Breast epithelium (tissue), 4 donors: ENCODE measurements around the gene SRMS. TPM values are rescaled to one million over a fixed set of nuclear protein-coding genes. Genes with fewer than 3 reads are reported as not detected.

ENCODE experiments used
- DNase-seq, 2 donors: peaks; one replicate each; pipeline ENCODE4 v3.0.0-alpha.2; 2019; ENCODE audit warnings: low spot score in 2 of 2
- H3K27ac ChIP-seq, 2 donors: fragments of 200-600 bp; sonication (generic) in 1 of 2; one replicate each; pipeline ENCODE4 v1.5.1; 2016 to 2019; ENCODE audit warnings: mild to moderate bottlenecking in 1 of 2
- H3K27me3 ChIP-seq, 2 donors: fragments of 200-600 bp; sonication (generic) in 1 of 2; one replicate each; pipeline versions ENCODE4 v1.5.1 to v1.6.0; 2017 to 2019; ENCODE audit warnings: control low read depth in 1 of 2, mild to moderate bottlenecking in 1 of 2
- H3K36me3 ChIP-seq: fragments of 200-600 bp; one replicate; pipeline ENCODE4 v1.5.1; 2019
- H3K4me1 ChIP-seq, 2 donors: fragments of 200-600 bp; sonication (generic); one replicate each; pipeline ENCODE4 v1.5.1; 2016 to 2019; ENCODE audit warnings: control low read depth in 1 of 2
- H3K4me3 ChIP-seq, 3 donors: fragments of 200-600 bp; sonication (generic); 1 replicate in 2 of 3; 2 replicates in 1 of 3; pipeline ENCODE4 v1.5.1; 2016 to 2019; ENCODE audit warnings: mild to moderate bottlenecking in 3 of 3, moderate library complexity in 2 of 3
- H3K9me3 ChIP-seq, 2 donors: fragments of 200-600 bp; sonication (generic) in 1 of 2; one replicate each; pipeline ENCODE4 v1.5.1; 2016 to 2019; ENCODE audit warnings: control low read depth in 1 of 2
- CTCF ChIP-seq, 3 donors: fragments of 450-650 bp; IDR thresholded peaks; one replicate each; pipeline ENCODE4 v1.5.1; 2016 to 2017; ENCODE audit warnings: antibody characterized with exemption in 3 of 3, mild to moderate bottlenecking in 3 of 3, moderate library complexity in 3 of 3
- POLR2A ChIP-seq: fragments of 450-650 bp; IDR thresholded peaks from one replicate; pipeline ENCODE4 v1.6.1; 2016; ENCODE audit warnings: antibody characterized with exemption, mild to moderate bottlenecking, moderate library complexity
- POLR2AphosphoS5 ChIP-seq, 3 donors: sonication (generic); formaldehyde crosslinking; IDR thresholded peaks; one replicate each; pipeline ENCODE4 v1.6.1; 2017; ENCODE audit warnings: antibody characterized with exemption in 3 of 3
- intact Hi-C: fragments of 100-400 bp; cut with DNase I; formaldehyde crosslinking; loops from one replicate; pipeline ENCODE4 v1.15.1; 2023; ENCODE audit warnings: low total_unique reads
- total RNA-seq, 3 donors: library from RNA; depleted of rRNA; stranded (reverse); fragments of >200 nt; gene quantifications; one replicate each; pipeline ENCODE4 v1.1.0, GENCODE V29; 2016

Gene SRMS
- total RNA-seq, 3 donors from 2014 or later, result 0.59 to 0.66 TPM; not detected in 1

GRCh38 chr20:63500151-63500901, 47.2 kb downstream of the SRMS start:
- TF ChIP-seq CTCF (IDR thresholded peaks at IDR 0.05), result no peak
- no peak for TF ChIP-seq POLR2AphosphoS5 (IDR thresholded peaks at IDR 0.05)
- TF ChIP-seq POLR2A, result no peak
- intact Hi-C loops, result no loop called here
- peaks cover 7 to 69% of the 10 kb centered on the region in 2 donors for H3K27me3 ChIP-seq

DNA sequence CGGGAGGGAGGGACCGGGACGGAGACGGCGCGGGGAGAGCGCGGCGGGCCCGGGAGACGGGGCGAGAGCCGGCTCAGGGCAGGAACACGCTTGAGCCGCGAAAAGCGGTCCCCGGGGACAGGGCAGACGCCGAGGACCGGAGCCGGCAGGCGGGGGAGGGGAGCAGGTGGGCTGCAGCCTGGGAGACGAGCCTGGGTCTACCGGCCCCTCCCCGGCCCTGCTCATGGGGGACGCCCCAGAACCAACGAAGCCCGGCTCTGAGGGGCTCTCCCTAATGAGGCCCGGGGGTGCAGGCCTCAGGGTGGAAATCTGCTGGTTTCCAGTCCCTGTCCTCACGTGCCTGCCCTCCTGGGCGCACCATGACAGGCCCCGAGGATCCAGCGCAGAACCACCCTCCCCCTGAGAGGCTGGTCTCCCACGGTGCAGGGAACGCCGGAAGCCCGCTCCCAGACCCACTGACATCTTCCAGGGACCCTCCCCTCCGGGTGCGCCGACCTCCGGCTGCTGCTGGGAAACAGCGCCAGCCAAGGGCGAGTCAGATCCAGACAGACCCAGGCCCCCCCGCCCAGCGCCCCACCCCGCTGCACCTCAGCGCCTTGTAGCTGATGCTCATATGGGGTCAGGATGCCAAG, 48.1 kb downstream of the SRMS start:
- peaks cover 0 to 10% of the 10 kb centered on the region in 2 donors for H3K4me1 ChIP-seq
- intact Hi-C loops, result no loop called here

More at GRCh38 chr20:63500151-63500901, 47.2 kb downstream of the SRMS start:
- DNase-seq, result no peak
- Histone ChIP-seq H3K36me3 (no peaks in the 10 kb centered on the region), H3K4me3 (no peak overlapping the region), H3K4me1 (peaks cover 0 to 10% of the 10 kb centered on the region in 2 donors), H3K9me3 (peaks cover 12 to 17% of the 10 kb centered on the region in 2 donors), H3K27ac (no peak overlapping the region)

GRCh38 chr20:63498960-63499337, 48.6 kb downstream of the SRMS start, which contains the start of gene EEF1A2:
EEF1A2 (minus strand) TSS chr20:63499083; CDS start chr20:63497763, 1,320 bp downstream.
- intact Hi-C loops, result no loop called here
- TF ChIP-seq POLR2A, result no peak
- no peak for TF ChIP-seq POLR2AphosphoS5 (IDR thresholded peaks at IDR 0.05)
- TF ChIP-seq CTCF (IDR thresholded peaks at IDR 0.05), result no peak
- DNase-seq, result no peak
- H3K4me3 ChIP-seq, result peak within 1 kb of the TSS; percentile 15 to 73 (median 51)
- H3K36me3 ChIP-seq, result no peaks in the 10 kb centered on the region
- H3K27ac ChIP-seq, result no peak within 1 kb of the TSS
- H3K9me3 ChIP-seq, result peaks cover 0 to 3% of the 10 kb centered on the region in 2 donors
- peaks cover 0 to 10% of the 10 kb centered on the region in 2 donors for H3K4me1 ChIP-seq
- peaks cover 7 to 72% of the 10 kb centered on the region in 2 donors for H3K27me3 ChIP-seq

More for the DNA sequence above, 48.1 kb downstream of the SRMS start:
- H3K4me3 ChIP-seq, result peak overlapping the region; percentile 15 to 73 (median 51)
- no peak overlapping the region for H3K27ac ChIP-seq
- H3K36me3 ChIP-seq, result no peaks in the 10 kb centered on the region
- H3K27me3 ChIP-seq, result peaks cover 7 to 68% of the 10 kb centered on the region in 2 donors
- TF ChIP-seq POLR2AphosphoS5 (IDR thresholded peaks at IDR 0.05) (no peak), POLR2A (no peak), CTCF (IDR thresholded peaks at IDR 0.05) (no peak)
- no peak for DNase-seq
- H3K9me3 ChIP-seq, result peaks cover 3 to 8% of the 10 kb centered on the region in 2 donors

GRCh38 chr20:63497946-63498935, 49.3 kb downstream of the SRMS start:
- Histone ChIP-seq H3K36me3 (no peaks in the 10 kb centered on the region), H3K9me3 (no peaks in the 10 kb centered on the region), H3K4me1 (peaks cover 0 to 10% of the 10 kb centered on the region in 2 donors), H3K27ac (no peak overlapping the region), H3K27me3 (peaks cover 7 to 72% of the 10 kb centered on the region in 2 donors), H3K4me3 (peak overlapping the region in 2 of 3 donors; percentile 51 to 73)
- intact Hi-C loops, result no loop called here
- DNase-seq, result no peak
- TF ChIP-seq POLR2A (no peak), POLR2AphosphoS5 (IDR thresholded peaks at IDR 0.05) (no peak), CTCF (IDR thresholded peaks at IDR 0.05) (no peak)
